Vagina (tissue), 2 donors: ENCODE data around the gene AVPR1B.

ENCODE experiments used
- CTCF ChIP-seq, 3 experiments: fragments of 450-650 bp in 2 of 3; fragments of 200-600 bp in 1 of 3; sonication (generic) in 1 of 3; IDR thresholded peaks; one replicate each; pipeline ENCODE4 v1.5.1; 2017 to 2019; ENCODE audit warnings: antibody characterized with exemption in 3 of 3, mild to moderate bottlenecking in 2 of 3, moderate library complexity in 2 of 3
- POLR2A ChIP-seq, 2 donors: fragments of 450-650 bp; IDR thresholded peaks; one replicate each; pipeline ENCODE4 v1.6.1; 2017; ENCODE audit warnings: antibody characterized with exemption in 2 of 2, mild to moderate bottlenecking in 2 of 2, moderate library complexity in 2 of 2
- POLR2AphosphoS5 ChIP-seq, 2 donors: sonication (generic); formaldehyde crosslinking; IDR thresholded peaks; one replicate each; pipeline ENCODE4 v1.9.0; 2017; ENCODE audit warnings: antibody characterized with exemption in 2 of 2, mild to moderate bottlenecking in 2 of 2, low read depth in 1 of 2; ENCODE audit not compliant: insufficient read depth in 1 of 2

GRCh38 chr1:206100226-206100815 lies 16.9 kb downstream of the AVPR1B start:
- TF ChIP-seq CTCF (IDR thresholded peaks at IDR 0.05), result no peak
- no peak for TF ChIP-seq POLR2AphosphoS5 (IDR thresholded peaks at IDR 0.05; ENCODE audit: insufficient read depth in 1 of 2, low read depth in 1 of 2)
- no peak for TF ChIP-seq POLR2A (IDR thresholded peaks at IDR 0.05)
